ENCODE results near the gene OR2T3. TPM values are rescaled to one million over a fixed set of nuclear protein-coding genes. Genes with fewer than 3 reads are reported as not detected.
"Not testable (repeated sequence)": the region's sequence is repeated elsewhere in the genome, so short reads cannot be mapped to it uniquely, and the experiment has no call there.

The OR2T3 gene, protein sequence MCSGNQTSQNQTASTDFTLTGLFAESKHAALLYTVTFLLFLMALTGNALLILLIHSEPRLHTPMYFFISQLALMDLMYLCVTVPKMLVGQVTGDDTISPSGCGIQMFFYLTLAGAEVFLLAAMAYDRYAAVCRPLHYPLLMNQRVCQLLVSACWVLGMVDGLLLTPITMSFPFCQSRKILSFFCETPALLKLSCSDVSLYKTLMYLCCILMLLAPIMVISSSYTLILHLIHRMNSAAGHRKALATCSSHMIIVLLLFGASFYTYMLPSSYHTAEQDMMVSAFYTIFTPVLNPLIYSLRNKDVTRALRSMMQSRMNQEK
- not detected for polyA plus RNA-seq (ENCODE audit: insufficient read length in 12 of 12)
- long read RNA-seq, donor 1, result 0 reads
- long read RNA-seq, donor 2, result 0 reads
- long read RNA-seq, donor 3, result 0 reads
- long read RNA-seq, donor 4, result 0 reads
- long read RNA-seq, donor 5, result 0 reads
- long read RNA-seq, donor 6, result 0 reads
- long read RNA-seq, donor 7, result 0 reads
- long read RNA-seq, donor 8, result 0 reads
- long read RNA-seq, donor 9, result 0 reads
- long read RNA-seq, donor 10, result 0 reads
- long read RNA-seq, donor 11, result 0 reads

DNA sequence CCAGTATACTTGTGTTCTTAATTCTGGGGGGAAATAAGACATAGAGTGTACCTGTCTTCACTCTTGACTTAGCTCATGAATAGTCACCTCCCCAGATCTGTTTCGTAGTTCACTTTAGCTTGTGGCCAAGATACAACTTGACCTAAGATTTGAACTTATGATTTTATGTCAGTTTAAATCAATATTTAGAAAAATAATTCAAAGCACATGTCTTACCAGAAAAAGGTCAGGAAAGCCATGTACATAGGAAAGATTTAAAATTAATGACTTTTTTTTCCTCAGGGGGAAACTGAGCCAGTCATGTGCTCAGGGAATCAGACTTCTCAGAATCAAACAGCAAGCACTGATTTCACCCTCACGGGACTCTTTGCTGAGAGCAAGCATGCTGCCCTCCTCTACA, at the start of gene OR2T3:
OR2T3 (plus strand) TSS at position 301 of the 400 bp plus-strand sequence; CDS start at position 301, 0 bp downstream.
- not testable (repeated sequence) for DNase-seq

DNA sequence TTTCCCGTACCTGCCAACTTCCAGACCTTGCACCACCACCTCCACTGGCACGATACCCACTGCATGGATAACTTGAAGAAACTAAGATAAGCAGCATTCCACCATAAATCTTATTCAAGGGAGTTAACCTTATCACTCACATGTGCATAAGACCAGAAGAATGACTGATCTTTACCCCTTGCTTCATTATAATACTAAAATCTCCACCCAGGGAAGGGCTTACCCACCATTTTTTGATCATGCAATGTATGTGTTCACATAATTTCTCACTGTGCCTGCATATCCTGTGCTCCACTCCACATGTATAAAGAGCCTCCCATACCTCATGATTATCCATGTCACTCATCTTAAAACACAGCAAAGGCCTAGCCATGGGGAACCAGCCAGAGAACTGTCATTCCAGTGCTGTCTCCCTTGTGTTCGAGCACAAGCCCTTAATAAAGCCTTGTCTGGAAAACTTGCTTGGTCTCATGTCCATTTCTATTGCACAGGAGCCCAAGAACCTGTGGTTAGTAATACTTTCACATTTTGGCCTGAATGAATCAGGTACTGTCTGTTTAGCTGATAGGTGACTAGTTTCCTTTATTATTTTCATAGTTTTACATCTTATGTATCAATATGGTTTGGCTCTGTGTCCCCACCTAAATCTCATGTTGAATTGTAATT, 45.5 kb upstream of the OR2T3 start:
- not testable (repeated sequence) for DNase-seq

DNA sequence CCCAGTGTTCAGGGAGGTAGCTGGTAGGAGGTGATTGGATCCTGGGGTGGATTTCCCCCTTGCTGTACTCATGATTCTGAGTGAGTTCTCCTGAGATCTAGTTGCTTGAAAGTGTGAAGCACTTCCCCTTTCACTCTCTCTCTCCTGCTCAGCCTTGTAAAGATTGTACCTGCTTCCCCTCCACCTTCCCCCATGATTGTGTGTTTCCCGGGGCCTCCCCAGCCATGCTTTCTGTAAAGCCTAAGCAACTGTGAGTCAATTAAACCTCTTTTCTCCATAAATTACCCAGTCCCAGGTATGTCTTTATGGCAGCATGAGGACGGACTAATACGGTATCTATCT, 45.0 kb upstream of the OR2T3 start:
- DNase-seq, result not testable (repeated sequence)

DNA sequence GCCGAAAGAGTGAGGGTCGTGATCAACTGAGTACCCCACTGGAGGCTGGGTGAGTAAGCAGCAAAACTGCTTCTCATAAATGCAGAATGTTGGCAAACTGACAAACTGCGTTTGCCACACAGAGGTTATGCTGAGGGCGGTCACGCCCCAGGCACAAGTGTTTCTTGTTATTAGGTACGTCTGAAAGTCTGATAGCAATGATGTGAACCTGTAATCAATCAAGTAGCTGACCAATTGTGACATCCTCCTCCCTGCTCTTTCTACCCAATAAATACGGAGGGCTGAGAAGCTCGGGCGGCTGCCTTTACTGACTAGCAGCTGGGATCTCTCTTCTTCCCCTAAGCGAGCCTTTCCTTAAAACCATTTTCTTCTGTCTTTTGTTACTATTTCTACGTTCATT, 41.5 kb upstream of the OR2T3 start:
- DNase-seq, result not testable (repeated sequence)

DNA sequence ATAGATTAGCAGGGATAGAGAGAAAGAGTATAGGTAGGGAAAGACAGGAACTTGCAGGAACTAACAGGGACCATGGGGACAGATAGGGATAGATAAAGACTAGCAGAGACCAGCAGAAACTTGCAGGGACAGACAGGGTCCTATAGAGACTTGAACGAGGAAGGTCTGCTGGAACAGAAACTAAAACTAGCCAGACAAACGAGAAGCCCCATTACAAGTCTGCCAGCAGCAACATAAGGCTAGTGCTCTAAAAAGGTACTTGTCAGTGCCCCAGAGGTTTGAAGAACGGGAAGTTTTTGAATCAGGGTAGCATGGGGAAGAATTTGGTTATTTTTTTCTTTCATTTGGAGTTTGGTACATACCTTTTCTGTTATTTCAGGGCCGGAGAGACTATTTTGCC, 41.0 kb upstream of the OR2T3 start:
- not testable (repeated sequence) for DNase-seq

DNA sequence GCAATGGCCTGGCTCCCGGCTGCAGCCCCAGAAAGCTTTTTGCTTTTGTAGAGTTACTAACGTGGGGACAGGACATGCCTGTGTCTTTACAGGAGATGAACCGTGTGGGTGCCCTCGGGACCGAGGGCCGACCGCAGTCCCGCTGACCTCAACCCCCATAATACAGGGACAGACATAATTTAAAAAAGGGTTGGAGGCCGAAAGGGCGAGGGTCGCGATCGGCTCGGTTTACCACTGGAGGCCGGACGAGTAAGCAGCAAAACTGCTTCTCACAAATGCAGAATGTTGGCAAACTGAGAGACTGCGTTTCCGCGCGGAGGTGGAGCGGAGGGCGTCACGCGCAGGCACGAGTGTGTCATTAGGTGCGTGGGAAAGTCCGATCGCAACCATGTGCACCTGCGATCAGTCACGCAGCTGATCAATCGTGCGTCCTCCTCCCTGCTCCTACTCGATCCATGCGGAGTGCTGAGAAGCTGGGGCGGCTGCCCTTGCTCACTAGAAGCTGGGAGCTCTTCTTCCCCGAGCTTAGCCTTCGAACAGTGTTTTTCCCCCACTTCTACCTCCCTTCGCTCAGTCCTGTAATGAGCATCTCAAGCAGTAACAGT, 39.2 kb upstream of the OR2T3 start:
- DNase-seq, result not testable (repeated sequence)

DNA sequence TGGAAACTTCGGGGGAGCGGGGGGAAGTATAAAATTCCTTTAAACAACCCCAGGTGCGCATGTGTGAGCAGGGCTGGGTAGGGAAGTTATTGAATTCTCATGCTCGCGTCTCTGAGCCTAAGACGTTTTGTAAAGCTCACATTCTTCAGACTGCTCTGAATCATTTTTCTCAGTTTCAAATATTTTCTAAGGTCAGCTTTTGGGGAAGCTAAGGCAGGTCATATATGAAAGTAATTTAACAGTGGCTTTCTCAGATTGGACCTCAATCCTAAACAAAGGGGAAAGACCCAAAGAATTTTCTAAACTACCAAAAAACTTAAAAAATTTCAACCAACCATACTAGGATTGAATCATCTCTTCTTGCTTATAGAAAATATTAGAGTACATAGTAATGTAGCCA, 38.2 kb upstream of the OR2T3 start:
- not testable (repeated sequence) for DNase-seq

DNA sequence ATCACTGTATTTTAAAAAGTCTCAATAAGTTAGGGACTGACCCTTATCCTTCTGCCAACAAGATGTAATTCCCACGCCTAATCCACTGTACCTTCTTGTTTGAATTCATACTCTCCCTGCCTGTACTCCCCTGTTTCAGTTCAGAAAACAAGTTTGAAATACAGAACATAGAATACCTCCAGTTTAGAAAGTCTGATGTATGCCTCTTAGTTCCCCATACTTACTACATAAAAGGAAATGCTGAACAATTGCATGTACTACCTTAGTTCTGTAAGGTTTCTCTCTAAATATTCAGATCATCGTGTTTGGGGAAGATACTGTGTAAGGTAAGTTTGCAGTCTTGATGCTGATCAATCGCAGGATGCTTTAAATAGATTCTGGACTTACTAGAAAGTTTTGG, 36.8 kb upstream of the OR2T3 start:
- not testable (repeated sequence) for DNase-seq

DNA sequence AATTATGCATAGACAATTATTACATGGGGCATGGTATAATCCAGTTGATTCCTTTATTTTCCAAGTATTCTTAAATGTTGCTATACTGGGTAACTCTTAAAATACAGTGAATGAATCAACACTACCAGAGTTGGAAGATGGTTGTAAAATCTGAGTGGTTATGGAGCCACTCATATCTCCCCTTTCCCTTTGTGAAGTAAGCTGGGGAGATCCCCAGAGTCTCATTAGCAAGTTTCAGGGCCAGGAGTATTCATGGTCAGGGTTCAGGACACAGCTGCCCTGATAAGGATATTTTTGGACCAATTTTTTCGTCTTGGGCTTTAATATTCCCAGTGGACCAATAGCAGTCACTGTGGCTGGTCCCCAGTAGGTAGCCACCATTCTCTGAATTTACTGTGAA, 34.5 kb upstream of the OR2T3 start:
- not testable (repeated sequence) for DNase-seq

DNA sequence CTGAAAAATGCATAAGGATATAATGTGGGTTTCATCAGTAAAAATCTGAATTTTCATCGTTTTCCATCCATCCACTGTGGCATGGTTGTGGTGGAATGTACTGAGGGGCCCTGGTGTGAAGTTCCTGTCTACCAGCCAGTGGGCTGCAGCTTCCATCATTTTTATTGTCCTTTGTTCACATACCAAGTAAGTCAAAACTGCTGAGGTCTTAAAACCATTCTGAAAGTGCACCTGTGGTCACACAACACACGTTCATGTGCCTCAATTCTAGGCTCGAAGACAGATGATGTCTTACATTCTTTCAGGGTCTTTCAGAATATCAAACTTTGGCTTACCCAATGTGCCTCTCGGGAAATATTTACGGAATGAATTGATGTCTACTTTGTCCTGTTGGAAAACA, 33.9 kb upstream of the OR2T3 start:
- DNase-seq, result not testable (repeated sequence)

DNA sequence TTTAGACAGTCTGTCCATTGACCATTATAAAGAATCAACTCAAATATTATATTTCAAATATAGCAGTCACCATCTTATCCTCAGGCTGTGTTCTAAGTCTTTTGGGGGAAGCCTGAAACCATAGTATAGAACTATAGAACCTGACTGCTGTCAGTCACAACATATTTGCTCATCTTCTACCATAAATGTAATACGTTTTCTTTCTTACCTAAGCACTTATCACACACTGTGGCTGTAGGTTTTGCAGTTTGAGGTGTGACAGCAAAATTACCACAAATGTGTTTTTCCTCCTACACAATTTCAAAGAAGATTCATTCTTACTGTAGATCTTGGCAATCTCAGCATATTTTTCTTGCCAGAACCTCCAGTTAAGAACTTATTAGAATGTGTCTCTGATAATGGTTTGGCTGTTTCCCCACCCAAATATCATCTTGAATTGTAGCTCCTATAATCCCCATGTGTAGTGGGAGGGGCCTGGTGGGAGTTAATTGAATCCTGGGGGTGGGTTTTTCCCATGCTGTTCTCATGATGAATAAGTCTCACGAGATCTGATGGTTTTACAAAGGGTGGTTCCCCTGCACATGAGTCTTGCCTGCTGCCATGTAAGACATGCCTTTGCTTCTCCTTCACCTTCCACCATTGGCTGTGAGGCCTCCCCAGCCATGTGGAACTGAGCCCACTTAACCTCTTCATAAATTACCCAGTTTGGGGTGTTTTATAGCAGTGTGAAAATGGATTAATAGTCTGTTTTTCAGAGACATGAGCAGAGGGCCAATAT, 30.5 kb upstream of the OR2T3 start:
- not testable (repeated sequence) for DNase-seq

DNA sequence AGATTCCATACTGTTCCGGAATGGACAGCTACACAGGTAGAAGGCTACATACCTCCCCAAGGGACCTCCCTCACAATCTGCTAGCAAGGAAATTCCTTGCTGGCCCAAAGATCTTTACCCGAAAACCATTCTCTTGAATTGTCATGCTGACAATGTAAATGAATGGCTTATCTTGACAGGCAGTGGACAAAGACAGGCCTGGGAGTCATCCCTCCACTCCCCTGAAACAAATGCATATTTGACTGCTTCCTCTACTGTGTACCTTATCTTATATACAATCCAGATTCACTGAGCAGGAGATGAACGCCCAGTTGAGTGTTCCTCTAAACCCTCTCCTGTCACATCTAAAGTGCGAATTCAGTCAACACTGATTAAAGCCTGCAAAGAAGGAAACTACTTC, 28.5 kb upstream of the OR2T3 start:
- DNase-seq, result not testable (repeated sequence)

DNA sequence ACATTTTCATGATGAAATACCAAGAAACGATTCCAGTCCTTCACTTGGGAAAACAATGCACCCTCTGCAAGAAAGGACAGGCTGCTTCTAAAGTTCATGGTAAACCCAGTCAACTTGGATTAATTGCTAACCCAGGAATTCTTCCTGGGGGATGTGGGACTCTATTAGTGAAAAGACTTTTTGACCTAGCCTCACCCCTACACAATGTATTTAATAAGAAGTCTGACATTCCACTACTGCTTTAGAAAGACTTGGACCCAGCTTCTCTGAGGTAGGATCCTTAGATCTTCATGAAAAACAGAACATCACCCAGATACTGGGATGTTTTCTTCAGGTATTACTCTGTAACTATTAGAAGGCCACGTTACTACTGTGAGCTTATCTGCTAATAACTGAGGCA, 27.8 kb upstream of the OR2T3 start, which contains the start of gene OR2T2:
OR2T2 (plus strand) TSS at position 239 of the 400 bp plus-strand sequence. CDS start 7,161 bp downstream, outside the sequence.
- not testable (repeated sequence) for DNase-seq

DNA sequence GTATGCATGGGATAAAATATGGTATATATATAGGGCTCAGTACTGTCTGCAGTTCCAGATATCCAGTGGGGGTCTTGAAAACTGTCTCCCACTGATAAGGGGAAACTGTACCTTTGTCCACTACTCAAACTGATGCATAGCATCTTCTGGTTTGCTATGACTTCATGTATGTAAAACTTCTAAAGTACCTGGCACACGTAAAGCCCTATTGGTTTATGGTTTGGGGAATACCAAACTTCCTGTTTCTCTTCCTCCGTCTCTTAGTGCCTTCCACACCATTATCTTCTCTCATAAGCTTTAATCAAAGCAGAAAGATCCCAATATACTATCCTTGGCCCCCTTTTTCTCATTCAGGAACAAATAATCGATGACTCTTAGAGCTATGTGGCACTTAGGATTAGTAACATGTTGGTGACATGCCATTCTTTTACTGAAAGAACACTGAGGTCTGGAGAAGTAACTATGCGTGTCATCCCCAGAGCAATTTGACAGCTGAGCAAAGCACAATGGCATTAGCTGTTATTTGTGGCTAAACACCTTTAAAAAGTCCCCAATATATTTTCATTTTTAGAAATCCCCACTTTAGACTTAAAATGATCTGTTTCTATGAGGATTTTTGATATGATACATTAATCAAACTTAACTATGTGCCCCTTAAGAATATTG, 24.6 kb upstream of the OR2T3 start:
- not testable (repeated sequence) for DNase-seq

DNA sequence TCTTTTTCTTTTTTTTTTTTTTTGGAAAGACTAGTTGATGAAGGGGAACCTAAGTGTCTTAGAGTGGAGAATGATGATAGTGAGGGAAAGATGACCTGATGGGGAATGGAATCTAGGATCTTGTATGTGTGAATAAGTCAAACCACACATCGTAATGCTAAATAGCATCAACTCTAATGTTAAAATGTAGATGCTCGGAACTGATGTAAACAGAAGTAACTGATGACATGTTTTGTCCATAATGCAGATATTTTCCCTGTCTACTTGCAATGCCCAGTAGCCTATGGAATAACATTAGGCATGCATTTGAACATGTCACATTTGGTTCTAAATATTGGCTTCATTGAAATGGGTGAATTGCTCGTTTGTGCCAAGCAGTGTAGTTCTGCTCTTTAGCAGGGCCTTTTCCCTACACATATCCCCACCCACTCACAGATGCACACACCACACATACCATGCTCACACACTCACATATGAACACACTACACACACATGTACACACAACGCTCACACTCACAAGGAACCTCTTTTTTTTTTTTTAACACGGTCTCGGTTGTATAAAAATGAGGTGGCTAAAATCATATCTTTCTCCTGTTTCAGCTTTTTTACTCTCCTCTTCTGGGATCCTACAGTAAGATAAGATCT, 23.2 kb upstream of the OR2T3 start:
- not testable (repeated sequence) for DNase-seq

DNA sequence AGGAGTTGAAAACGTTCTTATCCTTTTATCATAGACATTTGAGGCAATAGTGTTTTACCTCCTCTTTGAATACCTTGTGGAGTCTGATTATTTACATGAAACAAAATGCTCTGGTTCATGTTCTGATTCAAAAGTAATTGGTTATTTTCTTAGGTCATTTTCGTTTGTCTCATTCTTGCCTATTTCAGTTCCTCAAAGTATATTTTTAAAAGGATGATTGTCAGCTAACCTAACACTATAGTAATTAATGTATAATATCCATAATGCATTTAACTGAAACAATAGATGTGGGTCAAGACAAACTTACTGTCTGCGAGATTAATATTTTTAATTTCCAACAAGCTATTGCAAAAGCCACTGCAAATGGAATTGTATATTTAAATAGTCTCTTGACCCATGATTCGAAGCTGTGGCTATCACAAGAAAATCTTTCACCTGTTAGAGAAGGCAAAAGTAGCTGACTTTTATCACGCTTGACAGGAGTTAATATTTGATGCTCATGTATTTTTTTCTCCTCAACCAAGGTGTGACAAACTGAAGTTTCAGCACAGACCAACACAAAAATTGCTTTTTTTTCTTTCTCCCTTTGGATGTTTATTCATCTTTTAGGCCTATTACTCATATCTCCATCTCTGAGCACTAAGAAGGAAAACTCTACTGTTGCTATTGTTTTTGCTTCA, 22.5 kb upstream of the OR2T3 start:
- not testable (repeated sequence) for DNase-seq

DNA sequence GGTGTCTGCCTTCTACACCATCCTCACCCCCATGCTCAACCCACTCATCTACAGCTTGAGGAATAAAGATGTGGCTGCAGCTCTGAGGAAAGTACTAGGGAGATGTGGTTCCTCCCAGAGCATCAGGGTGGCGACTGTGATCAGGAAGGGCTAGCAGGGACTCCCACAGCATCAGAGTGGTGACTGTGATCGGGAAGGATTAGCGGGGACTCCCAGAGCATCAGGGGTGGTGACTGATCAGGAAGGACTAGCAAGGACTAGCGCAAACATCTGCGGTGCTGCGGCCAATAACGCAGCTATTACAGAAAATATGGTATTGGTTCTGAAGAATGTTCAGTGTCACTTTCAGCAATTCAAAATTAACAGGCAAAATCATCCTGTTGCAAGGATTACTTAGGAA, 19.5 kb upstream of the OR2T3 start:
- not testable (repeated sequence) for DNase-seq

DNA sequence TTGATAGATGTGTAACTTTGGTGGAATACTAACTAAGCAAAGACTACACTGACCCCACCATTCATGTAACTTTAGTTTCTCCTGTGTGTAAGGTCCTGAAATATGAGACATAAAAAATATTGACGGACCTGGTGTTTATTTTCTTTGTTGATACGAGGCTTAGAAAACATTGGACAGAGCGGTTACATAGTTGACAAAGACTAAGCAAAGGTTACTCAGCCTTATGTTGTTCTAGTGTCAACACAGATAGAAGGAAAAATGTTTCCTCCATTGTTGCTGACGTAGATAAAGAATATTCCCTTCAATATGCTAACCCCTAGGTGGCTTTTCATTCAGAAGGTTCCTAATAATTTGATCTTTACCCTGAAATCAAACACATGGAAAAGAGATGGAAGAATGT, 18.1 kb upstream of the OR2T3 start:
- not testable (repeated sequence) for DNase-seq

DNA sequence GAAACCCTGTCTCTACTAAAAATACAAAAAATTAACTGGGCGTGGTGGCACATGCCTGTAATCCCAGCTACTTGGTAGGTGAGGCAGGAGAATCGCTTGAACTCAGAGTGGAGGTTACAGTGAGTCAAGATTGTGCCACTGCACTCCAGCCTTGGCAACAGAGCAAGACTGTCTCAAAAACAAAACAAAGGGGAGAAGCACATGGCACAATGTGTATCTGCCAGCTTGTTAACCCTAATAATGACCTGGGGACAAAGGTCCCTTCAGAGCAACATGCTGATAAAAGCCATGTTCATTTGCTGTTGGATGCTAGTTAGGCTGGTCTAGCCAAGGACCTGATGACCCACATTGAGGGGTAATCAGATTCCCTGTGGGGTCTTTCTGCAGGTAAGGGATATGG, 16.5 kb upstream of the OR2T3 start:
- DNase-seq, result not testable (repeated sequence)

DNA sequence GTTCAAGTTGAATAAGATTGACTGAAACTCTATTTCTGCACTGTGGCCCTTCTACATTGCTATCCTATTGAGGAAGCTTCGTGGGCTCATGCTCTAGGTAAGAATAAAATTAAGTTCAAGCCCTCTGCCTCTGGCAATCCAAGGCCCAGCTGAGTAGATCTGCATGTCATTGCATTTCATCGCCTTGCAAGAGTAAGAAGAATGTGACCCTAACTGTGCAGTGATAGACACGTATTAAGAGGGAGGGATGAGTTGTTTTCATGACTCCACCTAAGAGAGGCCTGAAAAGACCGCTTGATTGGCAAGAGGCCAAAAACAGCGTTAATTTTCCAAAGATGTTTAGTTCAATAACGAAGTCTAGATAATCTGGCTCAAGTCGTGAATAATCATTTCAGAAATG, 14.0 kb upstream of the OR2T3 start:
- not testable (repeated sequence) for DNase-seq
